SK-N-SH (cell line): Measurements from ENCODE around the gene FAM110A.

Source experiments
- JUND ChIP-seq: IDR thresholded peaks from 2 replicates; pipeline ENCODE4 v1.4.0; 2012
- MEF2A ChIP-seq: IDR thresholded peaks from 2 replicates; pipeline ENCODE4 v1.4.0; 2012; ENCODE audit warnings: low read depth, borderline replicate concordance
- NRF1 ChIP-seq: IDR thresholded peaks from 2 replicates; pipeline ENCODE4 v1.6.1; 2012; ENCODE audit warnings: low read depth, mild to moderate bottlenecking, low read length
- POLR2AphosphoS5 ChIP-seq: IDR thresholded peaks from 2 replicates; pipeline ENCODE4 v1.6.1; 2012; ENCODE audit warnings: low read depth, low read length
- RFX5 ChIP-seq: IDR thresholded peaks from 2 replicates; pipeline ENCODE4 v1.6.1; 2012; ENCODE audit warnings: mild to moderate bottlenecking, improper control_type of control experiment, low read length
- SIN3A ChIP-seq: IDR thresholded peaks from 2 replicates; pipeline ENCODE4 v1.6.1; 2012; ENCODE audit warnings: low read depth, mild to moderate bottlenecking, low read length, moderate library complexity, borderline replicate concordance
- TAF1 ChIP-seq: IDR thresholded peaks from 2 replicates; pipeline ENCODE4 v1.6.1; 2012; ENCODE audit warnings: low read depth, mild to moderate bottlenecking, low read length, moderate library complexity, borderline replicate concordance
- TF ChIP-seq, protein P1 (sequence below): fragments of 200-600 bp; sonication (generic); IDR thresholded peaks from 2 replicates; pipeline ENCODE4 v1.6.1; 2017; ENCODE audit warnings: antibody characterized with exemption, mild to moderate bottlenecking, moderate library complexity
- TF ChIP-seq, protein P2 (sequence below): IDR thresholded peaks from 2 replicates; pipeline ENCODE4 v1.6.1; 2012; ENCODE audit warnings: mild to moderate bottlenecking, low read depth, low read length, moderate library complexity

DNA sequence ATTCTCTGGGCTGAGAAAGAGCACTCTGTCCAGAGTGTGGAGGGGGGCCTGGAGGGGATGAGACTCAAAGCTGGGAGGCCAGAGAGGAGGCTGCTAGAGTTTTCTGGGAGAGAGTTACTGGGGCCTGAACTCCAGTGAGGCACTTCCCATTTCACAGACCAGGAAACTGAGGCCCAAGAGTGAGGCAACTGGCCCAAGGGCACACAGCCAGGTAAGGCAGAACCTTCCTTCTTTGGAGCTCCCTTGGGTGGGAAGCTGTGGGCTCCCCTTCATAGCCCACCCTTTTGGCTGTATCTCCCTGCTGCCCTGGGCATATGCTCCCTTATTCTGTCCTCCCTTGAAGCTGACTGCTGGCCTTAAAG lies 48.2 kb downstream of the FAM110A start:
- TF ChIP-seq, protein P1, sequence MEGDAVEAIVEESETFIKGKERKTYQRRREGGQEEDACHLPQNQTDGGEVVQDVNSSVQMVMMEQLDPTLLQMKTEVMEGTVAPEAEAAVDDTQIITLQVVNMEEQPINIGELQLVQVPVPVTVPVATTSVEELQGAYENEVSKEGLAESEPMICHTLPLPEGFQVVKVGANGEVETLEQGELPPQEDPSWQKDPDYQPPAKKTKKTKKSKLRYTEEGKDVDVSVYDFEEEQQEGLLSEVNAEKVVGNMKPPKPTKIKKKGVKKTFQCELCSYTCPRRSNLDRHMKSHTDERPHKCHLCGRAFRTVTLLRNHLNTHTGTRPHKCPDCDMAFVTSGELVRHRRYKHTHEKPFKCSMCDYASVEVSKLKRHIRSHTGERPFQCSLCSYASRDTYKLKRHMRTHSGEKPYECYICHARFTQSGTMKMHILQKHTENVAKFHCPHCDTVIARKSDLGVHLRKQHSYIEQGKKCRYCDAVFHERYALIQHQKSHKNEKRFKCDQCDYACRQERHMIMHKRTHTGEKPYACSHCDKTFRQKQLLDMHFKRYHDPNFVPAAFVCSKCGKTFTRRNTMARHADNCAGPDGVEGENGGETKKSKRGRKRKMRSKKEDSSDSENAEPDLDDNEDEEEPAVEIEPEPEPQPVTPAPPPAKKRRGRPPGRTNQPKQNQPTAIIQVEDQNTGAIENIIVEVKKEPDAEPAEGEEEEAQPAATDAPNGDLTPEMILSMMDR: no peak
- TF ChIP-seq NRF1 (no peak), JUND (no peak), SIN3A (no peak), TAF1 (no peak), MEF2A (no peak), RFX5 (no peak), POLR2AphosphoS5 (no peak)
- TF ChIP-seq, protein P2, sequence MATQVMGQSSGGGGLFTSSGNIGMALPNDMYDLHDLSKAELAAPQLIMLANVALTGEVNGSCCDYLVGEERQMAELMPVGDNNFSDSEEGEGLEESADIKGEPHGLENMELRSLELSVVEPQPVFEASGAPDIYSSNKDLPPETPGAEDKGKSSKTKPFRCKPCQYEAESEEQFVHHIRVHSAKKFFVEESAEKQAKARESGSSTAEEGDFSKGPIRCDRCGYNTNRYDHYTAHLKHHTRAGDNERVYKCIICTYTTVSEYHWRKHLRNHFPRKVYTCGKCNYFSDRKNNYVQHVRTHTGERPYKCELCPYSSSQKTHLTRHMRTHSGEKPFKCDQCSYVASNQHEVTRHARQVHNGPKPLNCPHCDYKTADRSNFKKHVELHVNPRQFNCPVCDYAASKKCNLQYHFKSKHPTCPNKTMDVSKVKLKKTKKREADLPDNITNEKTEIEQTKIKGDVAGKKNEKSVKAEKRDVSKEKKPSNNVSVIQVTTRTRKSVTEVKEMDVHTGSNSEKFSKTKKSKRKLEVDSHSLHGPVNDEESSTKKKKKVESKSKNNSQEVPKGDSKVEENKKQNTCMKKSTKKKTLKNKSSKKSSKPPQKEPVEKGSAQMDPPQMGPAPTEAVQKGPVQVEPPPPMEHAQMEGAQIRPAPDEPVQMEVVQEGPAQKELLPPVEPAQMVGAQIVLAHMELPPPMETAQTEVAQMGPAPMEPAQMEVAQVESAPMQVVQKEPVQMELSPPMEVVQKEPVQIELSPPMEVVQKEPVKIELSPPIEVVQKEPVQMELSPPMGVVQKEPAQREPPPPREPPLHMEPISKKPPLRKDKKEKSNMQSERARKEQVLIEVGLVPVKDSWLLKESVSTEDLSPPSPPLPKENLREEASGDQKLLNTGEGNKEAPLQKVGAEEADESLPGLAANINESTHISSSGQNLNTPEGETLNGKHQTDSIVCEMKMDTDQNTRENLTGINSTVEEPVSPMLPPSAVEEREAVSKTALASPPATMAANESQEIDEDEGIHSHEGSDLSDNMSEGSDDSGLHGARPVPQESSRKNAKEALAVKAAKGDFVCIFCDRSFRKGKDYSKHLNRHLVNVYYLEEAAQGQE: no peak
